ENCODE data around the gene GNB1L.

The GNB1L gene

DNA sequence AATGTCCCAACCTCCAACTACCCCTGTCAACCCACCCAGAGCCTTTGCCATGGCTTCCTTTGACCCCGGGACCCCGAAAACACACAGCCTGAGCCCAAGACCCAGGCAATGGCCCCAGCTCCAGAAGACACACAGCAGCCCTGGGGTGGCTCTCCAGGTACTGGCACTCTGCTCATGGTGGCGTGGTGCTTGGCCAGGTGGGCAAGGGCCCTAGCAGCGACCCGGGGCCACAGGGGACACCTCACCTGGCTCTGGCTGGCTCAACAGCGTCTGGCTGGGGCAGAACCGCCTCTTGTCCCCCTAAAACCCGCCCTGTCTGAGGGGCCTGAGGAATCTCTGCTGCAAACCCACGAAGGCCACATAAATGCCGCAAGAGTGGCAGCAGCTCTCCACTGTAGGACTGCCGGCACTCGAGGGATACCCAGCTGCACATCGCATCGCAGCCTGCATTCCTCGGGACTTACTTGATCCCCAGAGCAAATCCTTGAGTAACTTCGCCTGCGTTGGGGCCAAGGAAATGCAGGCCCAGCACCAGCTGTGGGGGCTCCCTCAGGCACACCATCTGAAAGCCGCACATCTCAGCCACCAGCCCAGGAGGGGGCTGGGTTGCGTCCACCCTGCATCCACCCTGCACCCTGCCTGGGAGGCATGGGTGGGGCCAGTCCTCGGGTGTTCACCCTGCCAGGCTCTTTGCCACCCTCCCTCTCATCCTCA, 23.1 kb upstream of the GNB1L start:
- no peak for DNase-seq (ENCODE audit: low spot score)
- TF ChIP-seq, protein P1, sequence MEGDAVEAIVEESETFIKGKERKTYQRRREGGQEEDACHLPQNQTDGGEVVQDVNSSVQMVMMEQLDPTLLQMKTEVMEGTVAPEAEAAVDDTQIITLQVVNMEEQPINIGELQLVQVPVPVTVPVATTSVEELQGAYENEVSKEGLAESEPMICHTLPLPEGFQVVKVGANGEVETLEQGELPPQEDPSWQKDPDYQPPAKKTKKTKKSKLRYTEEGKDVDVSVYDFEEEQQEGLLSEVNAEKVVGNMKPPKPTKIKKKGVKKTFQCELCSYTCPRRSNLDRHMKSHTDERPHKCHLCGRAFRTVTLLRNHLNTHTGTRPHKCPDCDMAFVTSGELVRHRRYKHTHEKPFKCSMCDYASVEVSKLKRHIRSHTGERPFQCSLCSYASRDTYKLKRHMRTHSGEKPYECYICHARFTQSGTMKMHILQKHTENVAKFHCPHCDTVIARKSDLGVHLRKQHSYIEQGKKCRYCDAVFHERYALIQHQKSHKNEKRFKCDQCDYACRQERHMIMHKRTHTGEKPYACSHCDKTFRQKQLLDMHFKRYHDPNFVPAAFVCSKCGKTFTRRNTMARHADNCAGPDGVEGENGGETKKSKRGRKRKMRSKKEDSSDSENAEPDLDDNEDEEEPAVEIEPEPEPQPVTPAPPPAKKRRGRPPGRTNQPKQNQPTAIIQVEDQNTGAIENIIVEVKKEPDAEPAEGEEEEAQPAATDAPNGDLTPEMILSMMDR (IDR thresholded peaks at IDR 0.05; ENCODE audit: extremely low read depth, missing control alignments): no peak

DNA sequence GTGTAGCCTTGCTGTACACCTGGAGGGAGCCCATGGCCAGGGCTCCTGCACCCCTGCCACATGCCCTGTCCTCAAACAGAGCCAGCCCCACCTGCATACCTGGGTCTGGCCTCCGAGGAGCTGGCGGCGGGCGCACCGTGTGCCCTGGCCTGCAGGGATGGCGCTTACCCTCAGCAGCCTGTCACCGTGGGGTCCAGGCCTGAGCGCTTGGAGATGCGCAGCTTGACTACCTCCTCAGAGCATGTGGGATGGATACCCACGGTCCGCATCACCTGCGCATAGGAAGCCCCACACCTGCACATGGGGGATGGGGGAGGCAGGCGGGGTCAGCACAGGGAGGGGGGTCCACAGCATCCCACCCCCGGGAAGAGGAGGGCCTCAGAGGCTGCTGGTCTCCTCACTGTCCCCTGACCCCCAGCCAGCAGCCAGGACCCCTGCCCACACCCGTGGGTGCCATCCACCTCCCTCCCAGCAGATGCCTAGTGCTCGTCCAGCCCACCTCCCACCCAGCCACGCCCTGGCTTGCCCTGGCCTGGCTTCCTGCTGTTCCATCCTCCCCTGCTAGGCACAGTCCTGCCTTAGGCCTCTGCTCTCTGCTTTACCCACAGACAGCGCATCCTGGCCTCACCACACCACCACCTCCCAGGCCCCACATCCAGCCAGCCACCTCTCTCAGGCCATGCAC, 22.4 kb upstream of the GNB1L start:
- TF ChIP-seq, protein P1 (IDR thresholded peaks at IDR 0.05; ENCODE audit: extremely low read depth, missing control alignments): no peak
- DNase-seq (ENCODE audit: low spot score): no peak

DNA sequence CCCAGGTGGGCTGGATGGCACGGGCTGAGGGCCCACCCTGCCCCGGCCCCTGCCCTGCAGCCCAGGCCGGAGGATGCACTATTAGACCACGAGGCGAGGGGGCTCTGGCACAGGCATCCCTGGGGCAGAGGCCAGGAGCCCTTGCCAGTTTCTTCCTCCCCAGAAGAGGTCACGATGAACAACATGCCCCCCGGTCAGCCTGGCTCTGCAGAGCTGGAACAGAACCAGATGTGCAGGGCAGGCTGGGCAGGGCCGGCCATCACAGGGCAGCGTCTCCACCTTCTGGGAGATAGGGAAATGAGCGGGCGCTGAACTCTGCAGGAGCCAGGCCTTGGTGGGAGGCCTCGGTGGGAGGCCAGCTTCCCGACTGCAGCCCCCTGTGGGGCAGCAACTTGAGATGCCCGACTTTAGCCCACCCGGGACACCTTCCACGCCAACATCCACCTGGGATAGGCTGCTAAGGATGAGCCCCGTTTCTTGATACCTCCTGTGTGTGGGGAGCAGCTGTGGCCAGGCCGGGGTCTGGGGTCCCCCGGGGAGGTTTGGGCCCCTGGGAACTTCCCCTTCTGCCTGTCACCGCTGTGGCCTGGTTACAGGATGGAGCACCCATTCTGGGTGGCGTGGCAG, 21.8 kb upstream of the GNB1L start:
- DNase-seq (ENCODE audit: low spot score): no peak
- TF ChIP-seq, protein P1 (IDR thresholded peaks at IDR 0.05; ENCODE audit: extremely low read depth, missing control alignments): no peak

DNA sequence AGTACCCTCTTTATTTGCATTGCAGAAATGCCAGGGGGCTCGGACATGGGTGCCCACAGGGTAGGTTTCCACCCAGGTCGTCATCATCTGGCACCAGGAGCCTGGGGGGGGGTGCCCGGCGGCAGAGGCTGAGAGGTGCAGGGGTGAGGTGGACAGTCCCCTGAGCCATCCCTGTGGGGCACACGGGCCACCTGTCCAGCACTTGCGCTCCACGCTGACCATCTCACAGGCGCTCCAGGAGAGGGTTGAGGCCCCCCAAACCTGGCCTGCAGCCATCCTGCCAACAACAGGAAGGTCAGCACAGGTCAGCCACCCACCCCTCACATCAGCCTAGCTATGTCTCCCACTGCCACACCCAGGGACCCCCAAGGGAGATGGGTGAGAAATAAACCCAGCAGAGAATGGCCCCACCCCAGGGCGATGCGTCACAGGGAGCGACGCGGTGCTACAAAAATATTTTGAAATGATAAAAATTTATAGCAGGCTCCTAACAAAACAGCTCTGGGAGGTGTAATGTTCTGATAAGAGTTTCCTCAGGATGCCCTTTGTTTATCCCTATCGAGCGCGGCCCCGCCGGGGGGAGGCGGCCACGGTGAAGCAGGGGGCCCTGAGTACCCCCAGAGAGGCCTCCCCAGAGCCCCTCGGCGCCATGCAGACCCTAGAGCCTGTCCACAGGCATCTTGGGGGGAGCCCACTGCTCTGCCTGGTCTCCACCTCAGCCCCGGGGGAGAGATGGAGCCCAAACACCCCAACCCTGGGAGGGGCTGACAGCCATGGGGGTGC, 21.0 kb upstream of the GNB1L start:
- DNase-seq (ENCODE audit: low spot score): no peak
- TF ChIP-seq, protein P1 (IDR thresholded peaks at IDR 0.05; ENCODE audit: extremely low read depth, missing control alignments): no peak

DNA sequence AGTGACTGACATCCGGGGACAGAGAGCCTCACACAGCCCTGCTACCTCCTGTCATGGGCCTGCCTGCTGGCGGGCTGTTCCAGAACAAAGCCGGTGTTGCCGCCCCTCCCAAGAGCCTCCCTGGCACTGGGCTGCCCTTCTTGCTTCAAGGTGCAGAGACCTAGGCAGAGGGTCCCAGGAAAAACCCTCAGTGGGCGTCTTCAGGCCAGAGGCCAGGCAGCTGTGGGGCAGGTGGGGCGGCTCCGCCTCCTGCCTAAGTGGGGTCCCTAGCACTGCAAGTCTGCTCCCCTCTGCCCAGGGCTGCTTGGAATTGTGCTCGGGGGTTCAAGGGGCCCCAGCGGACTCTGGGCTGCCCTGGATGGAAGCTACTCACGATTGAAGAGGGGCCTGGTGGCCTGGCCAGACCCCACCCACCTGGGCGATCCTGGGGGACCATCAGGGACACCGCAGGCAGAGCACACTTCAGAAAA, 20.4 kb upstream of the GNB1L start:
- TF ChIP-seq, protein P1 (IDR thresholded peaks at IDR 0.05; ENCODE audit: extremely low read depth, missing control alignments): no peak

DNA sequence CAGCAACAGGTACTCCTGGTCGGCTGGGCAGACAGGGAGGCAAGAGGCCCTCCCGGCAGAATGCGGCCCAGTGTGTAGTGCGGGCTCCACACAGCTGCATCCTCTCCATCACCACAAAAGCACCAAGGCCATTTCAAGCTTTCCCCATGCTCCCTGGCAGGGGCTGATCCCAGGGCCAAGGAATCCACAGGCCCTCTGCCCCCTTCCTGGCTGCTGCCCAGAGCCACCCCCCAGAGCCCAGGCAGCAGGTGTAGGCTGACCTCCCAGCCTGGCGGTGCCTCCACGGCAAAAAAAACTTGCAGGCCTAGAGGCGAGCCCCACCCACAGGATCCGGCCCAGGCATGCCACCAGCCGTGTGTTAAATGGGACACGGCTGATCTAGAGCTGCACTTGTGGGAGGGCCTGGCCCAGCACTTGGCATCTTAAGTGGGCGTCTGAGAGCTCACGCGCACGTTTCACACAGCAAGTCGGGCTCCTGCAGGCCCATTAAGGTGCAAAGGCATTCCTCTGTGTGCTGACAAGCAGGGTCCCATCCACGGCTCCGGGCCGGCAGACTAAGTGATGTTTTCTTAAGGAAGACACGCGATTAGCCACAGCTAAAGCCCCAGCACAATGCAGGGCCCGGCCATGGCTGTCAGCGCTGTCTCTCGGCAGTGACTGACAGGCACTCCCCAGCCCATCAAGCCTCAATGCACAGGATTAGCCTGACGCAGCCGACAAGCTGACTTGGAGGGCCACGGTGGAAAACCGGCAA, 19.8 kb upstream of the GNB1L start:
- TF ChIP-seq, protein P1 (IDR thresholded peaks at IDR 0.05; ENCODE audit: extremely low read depth, missing control alignments): no peak
- no peak for DNase-seq (ENCODE audit: low spot score)

More for the DNA sequence above, 20.4 kb upstream of the GNB1L start:
- no peak for DNase-seq (ENCODE audit: low spot score)

Data from GM20000 (cell line).